ENCODE data around the gene RBP7. TPM values are rescaled to one million over a fixed set of nuclear protein-coding genes. Genes with fewer than 3 reads are reported as not detected.
"Not testable (repeated sequence)": the region's sequence is repeated elsewhere in the genome, so short reads cannot be mapped to it uniquely, and the experiment has no call there.

Gene RBP7
- total and polyA plus RNA-seq, 5 donors from 2014 or later, result not detected

DNA sequence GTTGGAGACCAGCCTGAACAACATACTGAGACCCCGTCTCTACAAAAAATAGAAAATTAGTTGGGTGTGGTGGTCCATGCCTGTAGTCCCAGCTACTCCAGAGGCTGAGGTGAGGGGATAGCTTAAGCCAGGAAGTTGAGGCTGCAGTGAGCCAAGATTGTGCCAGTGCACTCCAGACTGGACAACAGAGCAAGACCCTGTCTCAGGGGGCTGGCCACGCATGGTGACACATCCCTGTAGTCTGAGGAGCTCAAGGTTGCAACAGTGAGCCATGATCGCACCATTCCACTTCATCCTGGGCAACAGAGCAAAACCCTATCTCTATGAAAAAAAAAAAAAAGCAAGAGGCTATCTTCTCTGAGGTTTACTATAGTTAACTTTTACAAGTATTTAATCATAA, 23.1 kb downstream of the RBP7 start:
- Histone ChIP-seq H3K27ac (ENCODE audit: insufficient read depth, low read length, poor library complexity, severe bottlenecking) (no peak overlapping the region), H3K4me1 (ENCODE audit: control insufficient read depth, insufficient read depth, low read length, poor library complexity, severe bottlenecking) (no peaks in the 10 kb centered on the region), H3K27me3 (ENCODE audit: control insufficient read depth, insufficient read depth, low read length) (no peaks in the 10 kb centered on the region), H3K36me3 (ENCODE audit: control insufficient read depth, insufficient read depth, low read length) (no peaks in the 10 kb centered on the region), H3K4me3 (ENCODE audit: low read depth, low read length) (no peak overlapping the region), H3K9me3 (ENCODE audit: control insufficient read depth in 2 of 2, low read length in 2 of 2) (no peaks in the 10 kb centered on the region)
- H3K27ac Mint-ChIP-seq, result no peak overlapping the region
- H3K4me3 Mint-ChIP-seq, result no peak overlapping the region
- ATAC-seq (ENCODE audit: low read depth in 2 of 2), result no peak
- no peaks in the 10 kb centered on the region for H3K4me1 Mint-ChIP-seq
- no peak for DNase-seq
- H3K9me3 Mint-ChIP-seq, result peaks cover 0 to 2% (median 0%) of the 10 kb centered on the region in 7 donors
- H3K36me3 Mint-ChIP-seq, result no peaks in the 10 kb centered on the region
- peaks cover 27% of the 10 kb centered on the region for H3K27me3 Mint-ChIP-seq

- H3K4me1 Mint-ChIP-seq, result not testable (repeated sequence)
Measured at GRCh38 chr1:10020678-10021077, 23.6 kb downstream of the RBP7 start.

GRCh38 chr1:10021992-10022391, 25.0 kb downstream of the RBP7 start:
- not testable (repeated sequence) for ATAC-seq (ENCODE audit: low read depth in 2 of 2); H3K27ac Mint-ChIP-seq; DNase-seq; H3K9me3 ChIP-seq (ENCODE audit: control insufficient read depth in 2 of 2, low read length in 2 of 2); H3K36me3 Mint-ChIP-seq; H3K27me3 ChIP-seq (ENCODE audit: control insufficient read depth, insufficient read depth, low read length); H3K4me1 Mint-ChIP-seq; H3K36me3 ChIP-seq (ENCODE audit: control insufficient read depth, insufficient read depth, low read length); H3K4me3 Mint-ChIP-seq; H3K4me1 ChIP-seq (ENCODE audit: control insufficient read depth, insufficient read depth, low read length, poor library complexity, severe bottlenecking); H3K27ac ChIP-seq (ENCODE audit: insufficient read depth, low read length, poor library complexity, severe bottlenecking); H3K4me3 ChIP-seq (ENCODE audit: low read depth, low read length); H3K9me3 Mint-ChIP-seq
- peaks cover 23% of the 10 kb centered on the region for H3K27me3 Mint-ChIP-seq

More at GRCh38 chr1:10020678-10021077, 23.6 kb downstream of the RBP7 start:
- H3K9me3 Mint-ChIP-seq; H3K4me3 ChIP-seq (ENCODE audit: low read depth, low read length); H3K36me3 Mint-ChIP-seq; ATAC-seq (ENCODE audit: low read depth in 2 of 2); H3K36me3 ChIP-seq (ENCODE audit: control insufficient read depth, insufficient read depth, low read length); H3K9me3 ChIP-seq (ENCODE audit: control insufficient read depth in 2 of 2, low read length in 2 of 2); DNase-seq; H3K4me1 ChIP-seq (ENCODE audit: control insufficient read depth, insufficient read depth, low read length, poor library complexity, severe bottlenecking); H3K27ac Mint-ChIP-seq; H3K27me3 ChIP-seq (ENCODE audit: control insufficient read depth, insufficient read depth, low read length); H3K27ac ChIP-seq (ENCODE audit: insufficient read depth, low read length, poor library complexity, severe bottlenecking); H3K4me3 Mint-ChIP-seq: not testable (repeated sequence)
- peaks cover 26% of the 10 kb centered on the region for H3K27me3 Mint-ChIP-seq

DNA sequence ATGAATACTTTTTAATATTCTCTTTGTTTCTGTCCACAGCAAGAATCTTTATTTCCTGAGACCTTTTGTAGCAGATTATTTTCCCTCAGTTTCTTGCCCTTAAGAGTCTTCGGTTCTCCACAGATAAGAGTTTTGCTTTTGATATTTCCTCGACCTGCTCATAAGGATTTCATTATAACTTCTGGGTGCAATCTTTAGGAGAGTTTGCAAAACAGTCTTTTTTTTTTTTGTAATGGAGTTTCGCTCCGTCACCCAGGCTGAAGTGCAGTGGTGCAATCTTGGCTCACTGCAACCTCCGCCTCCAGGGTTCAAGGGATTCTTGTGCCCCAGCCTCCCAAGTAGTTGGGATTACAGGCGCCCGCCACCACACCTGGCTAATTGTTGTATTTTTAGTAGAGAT, 25.6 kb downstream of the RBP7 start:
- H3K4me3 Mint-ChIP-seq, result no peak overlapping the region

GRCh38 chr1:10025354-10025753, 28.3 kb downstream of the RBP7 start:
- no peak for ATAC-seq (ENCODE audit: low read depth in 2 of 2)
- H3K4me3 ChIP-seq (ENCODE audit: low read depth, low read length), result no peak overlapping the region
- H3K9me3 ChIP-seq (ENCODE audit: control insufficient read depth in 2 of 2, low read length in 2 of 2), result no peaks in the 10 kb centered on the region
- H3K27me3 ChIP-seq (ENCODE audit: control insufficient read depth, insufficient read depth, low read length), result no peaks in the 10 kb centered on the region
- Mint-ChIP-seq H3K4me1 (no peaks in the 10 kb centered on the region), H3K4me3 (no peak overlapping the region), H3K27ac (no peak overlapping the region), H3K36me3 (no peaks in the 10 kb centered on the region), H3K27me3 (peaks cover 11% of the 10 kb centered on the region), H3K9me3 (no peaks in the 10 kb centered on the region)
- no peaks in the 10 kb centered on the region for H3K36me3 ChIP-seq (ENCODE audit: control insufficient read depth, insufficient read depth, low read length)
- H3K27ac ChIP-seq (ENCODE audit: insufficient read depth, low read length, poor library complexity, severe bottlenecking), result no peak overlapping the region
- H3K4me1 ChIP-seq (ENCODE audit: control insufficient read depth, insufficient read depth, low read length, poor library complexity, severe bottlenecking), result no peaks in the 10 kb centered on the region
- DNase-seq, result no peak

More for the DNA sequence above, 25.6 kb downstream of the RBP7 start:
- H3K9me3 Mint-ChIP-seq, result no peaks in the 10 kb centered on the region
- Histone ChIP-seq H3K27ac (ENCODE audit: insufficient read depth, low read length, poor library complexity, severe bottlenecking) (no peak overlapping the region), H3K4me1 (ENCODE audit: control insufficient read depth, insufficient read depth, low read length, poor library complexity, severe bottlenecking) (no peaks in the 10 kb centered on the region), H3K4me3 (ENCODE audit: low read depth, low read length) (no peak overlapping the region), H3K9me3 (ENCODE audit: control insufficient read depth in 2 of 2, low read length in 2 of 2) (no peaks in the 10 kb centered on the region), H3K36me3 (ENCODE audit: control insufficient read depth, insufficient read depth, low read length) (no peaks in the 10 kb centered on the region), H3K27me3 (ENCODE audit: control insufficient read depth, insufficient read depth, low read length) (no peaks in the 10 kb centered on the region)
- H3K27me3 Mint-ChIP-seq, result peaks cover 18% of the 10 kb centered on the region
- H3K27ac Mint-ChIP-seq, result no peak overlapping the region
- H3K36me3 Mint-ChIP-seq, result no peaks in the 10 kb centered on the region
- ATAC-seq (ENCODE audit: low read depth in 2 of 2), result no peak
- DNase-seq, result no peak
- H3K4me1 Mint-ChIP-seq, result no peaks in the 10 kb centered on the region

DNA sequence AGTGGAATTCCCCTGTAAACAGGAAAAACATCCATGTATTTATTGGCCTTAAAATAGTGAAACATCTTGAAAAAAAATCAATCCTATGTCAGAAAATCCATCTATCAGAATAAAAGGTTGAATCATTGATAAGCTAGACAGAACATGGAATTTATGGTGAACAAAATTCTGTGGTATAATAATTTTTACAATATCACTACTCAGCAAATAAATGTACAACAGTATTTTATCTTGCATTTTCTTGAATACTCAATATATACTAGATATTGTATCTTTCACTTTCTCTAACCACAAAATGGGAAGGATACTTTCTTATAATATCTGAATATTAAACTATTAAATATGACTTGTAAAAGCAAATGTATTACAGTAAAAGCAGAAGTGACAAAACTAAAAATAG, 30.0 kb downstream of the RBP7 start:
- Histone ChIP-seq H3K4me1 (ENCODE audit: control insufficient read depth, insufficient read depth, low read length, poor library complexity, severe bottlenecking) (peaks cover under 1% of the 10 kb centered on the region), H3K27ac (ENCODE audit: insufficient read depth, low read length, poor library complexity, severe bottlenecking) (no peak overlapping the region), H3K36me3 (ENCODE audit: control insufficient read depth, insufficient read depth, low read length) (no peaks in the 10 kb centered on the region), H3K4me3 (ENCODE audit: low read depth, low read length) (no peak overlapping the region), H3K9me3 (ENCODE audit: control insufficient read depth in 2 of 2, low read length in 2 of 2) (no peaks in the 10 kb centered on the region), H3K27me3 (ENCODE audit: control insufficient read depth, insufficient read depth, low read length) (no peaks in the 10 kb centered on the region)
- Mint-ChIP-seq H3K36me3 (no peaks in the 10 kb centered on the region), H3K9me3 (no peaks in the 10 kb centered on the region), H3K27ac (no peak overlapping the region), H3K4me1 (peaks cover 0 to 3% (median 0%) of the 10 kb centered on the region in 4 donors), H3K27me3 (peaks cover under 1% of the 10 kb centered on the region), H3K4me3 (no peak overlapping the region)
- ATAC-seq (ENCODE audit: low read depth in 2 of 2) (no peak), DNase-seq (no peak)

GRCh38 chr1:10028956-10029500, 32.0 kb downstream of the RBP7 start:
- not testable (repeated sequence) for H3K36me3 Mint-ChIP-seq; H3K27me3 Mint-ChIP-seq; H3K27me3 ChIP-seq (ENCODE audit: control insufficient read depth, insufficient read depth, low read length); H3K4me3 ChIP-seq (ENCODE audit: low read depth, low read length); H3K4me3 Mint-ChIP-seq; H3K27ac Mint-ChIP-seq; H3K36me3 ChIP-seq (ENCODE audit: control insufficient read depth, insufficient read depth, low read length); DNase-seq; ATAC-seq (ENCODE audit: low read depth in 2 of 2); H3K9me3 ChIP-seq (ENCODE audit: control insufficient read depth in 2 of 2, low read length in 2 of 2); H3K27ac ChIP-seq (ENCODE audit: insufficient read depth, low read length, poor library complexity, severe bottlenecking); H3K9me3 Mint-ChIP-seq
- H3K4me1 ChIP-seq (ENCODE audit: control insufficient read depth, insufficient read depth, low read length, poor library complexity, severe bottlenecking), result peaks cover 14% of the 10 kb centered on the region
- peaks cover 6 to 21% (median 12%) of the 10 kb centered on the region in 4 donors for H3K4me1 Mint-ChIP-seq

- no peak for ATAC-seq (ENCODE audit: low read depth in 2 of 2)
- no peak for DNase-seq
- peak overlapping the region in 1 of 4 donors; percentile 37 for H3K4me3 Mint-ChIP-seq
- H3K4me3 ChIP-seq (ENCODE audit: low read depth, low read length), result no peak overlapping the region
- no peaks in the 10 kb centered on the region for H3K27me3 Mint-ChIP-seq
- no peaks in the 10 kb centered on the region for H3K9me3 Mint-ChIP-seq
- peaks cover 13 to 35% (median 22%) of the 10 kb centered on the region in 4 donors for H3K4me1 Mint-ChIP-seq
- H3K4me1 ChIP-seq (ENCODE audit: control insufficient read depth, insufficient read depth, low read length, poor library complexity, severe bottlenecking), result peaks cover 21% of the 10 kb centered on the region
- no peaks in the 10 kb centered on the region for H3K9me3 ChIP-seq (ENCODE audit: control insufficient read depth in 2 of 2, low read length in 2 of 2)
- H3K27ac Mint-ChIP-seq, result no peak overlapping the region
- H3K27ac ChIP-seq (ENCODE audit: insufficient read depth, low read length, poor library complexity, severe bottlenecking), result no peak overlapping the region
- no peaks in the 10 kb centered on the region for H3K27me3 ChIP-seq (ENCODE audit: control insufficient read depth, insufficient read depth, low read length)
- no peaks in the 10 kb centered on the region for H3K36me3 Mint-ChIP-seq
- no peaks in the 10 kb centered on the region for H3K36me3 ChIP-seq (ENCODE audit: control insufficient read depth, insufficient read depth, low read length)
Measured at GRCh38 chr1:10031461-10031860, 34.4 kb downstream of the RBP7 start.

Data from CD4-positive, CD25-positive, alpha-beta regulatory T cell (primary cell).